ENCODE data around the gene CACNB3. TPM values are rescaled to one million over a fixed set of nuclear protein-coding genes. Genes with fewer than 3 reads are reported as not detected.

The CACNB3 gene
- total and polyA plus RNA-seq, 2 of the 8 experiments (the other 6 are each of a cell fraction or from before 2014, with no cell fraction given) = 12.5 to 16.0 TPM

GRCh38 chr12:48822711-48823110, 4.4 kb downstream of the CACNB3 start:
- H3K4me2 ChIP-seq (ENCODE audit: insufficient read depth in 1 of 2, low read depth in 2 of 2, low read length in 2 of 2) = no peak overlapping the region
- ChIA-PET CTCF (ENCODE audit: partially characterized antibody) (interaction anchor here (1.1 to 10.1 kb wide), 4 partner anchors 6 to 80 kb away, joined by 3 to 121 read pairs (median 6); partner anchors contain the start of gene CACNB3), POLR2A (ENCODE audit: partially characterized antibody) (interaction anchor here (0.6 to 7.6 kb wide), 7 partner anchors 9 to 42 kb away, joined by 3 to 47 read pairs (median 4); partner anchors contain the start of gene RND1)
- H2AFZ ChIP-seq (ENCODE audit: low read length) = no peak overlapping the region
- peaks cover 0 to 7% (median 1%) of the 10 kb centered on the region in 4 experiments; a peak in 3 of 8 replicates for H3K36me3 ChIP-seq (ENCODE audit: control insufficient read depth in 2 of 4, insufficient read depth in 4 of 4, low read length in 3 of 4)
- no peaks in the 10 kb centered on the region for H3K79me2 ChIP-seq (ENCODE audit: control insufficient read depth in 1 of 2, insufficient read depth in 2 of 2, low read length in 2 of 2)
- no peak overlapping the region for H2AK5ac ChIP-seq (ENCODE audit: low read depth, low read length)
- no peak overlapping the region for H3K14ac ChIP-seq (ENCODE audit: insufficient read length)
- H3K27ac ChIP-seq (ENCODE audit: low read depth, low read length) = no peak overlapping the region
- peaks cover 0 to 15% (median 11%) of the 10 kb centered on the region in 4 experiments; a peak in 6 of 7 replicates for H3K4me1 ChIP-seq (replicated peaks in 1 of 4; ENCODE audit: control insufficient read depth in 3 of 4, insufficient read depth in 4 of 4, low read length in 3 of 4)
- no peak overlapping the region for H2BK12ac ChIP-seq (ENCODE audit: low read depth, low read length)
- peaks cover 3 to 17% (median 11%) of the 10 kb centered on the region in 4 experiments for H3K27me3 ChIP-seq (replicated peaks in 1 of 4; ENCODE audit: control insufficient read depth in 3 of 4, extremely low read depth in 1 of 4, insufficient read depth in 3 of 4, low read length in 3 of 4)
- no peak overlapping the region for H4K91ac ChIP-seq (replicated peaks; ENCODE audit: insufficient read length, low read length)
- no peak for FAIRE-seq
- H4K8ac ChIP-seq (ENCODE audit: extremely low read depth, insufficient read depth, low read length) = no peak overlapping the region
- no peak overlapping the region for H4K5ac ChIP-seq (ENCODE audit: insufficient read length, low read depth, low read length)
- no peak overlapping the region for H3K9ac ChIP-seq (replicated peaks in 1 of 4; ENCODE audit: extremely low read depth in 1 of 4, low read depth in 3 of 4, low read length in 3 of 4)
- no peak overlapping the region for H2BK120ac ChIP-seq (replicated peaks; ENCODE audit: low read depth, low read length)
- H4K20me1 ChIP-seq (replicated peaks in 1 of 2; ENCODE audit: control insufficient read depth in 1 of 2, insufficient read depth in 2 of 2, low read length in 2 of 2) = peaks cover 0 to 3% of the 10 kb centered on the region in 2 experiments
- 86% methylated on average over 2 of the region's 2 CpGs; no CpG with 5 or more reads in 1 of the 2 experiments for WGBS, 2 experiments (ENCODE audit: extremely low coverage in 1 of 2, insufficient coverage in 1 of 2, insufficient read length in 1 of 2, insufficient replicate concordance in 2 of 2, low coverage in 1 of 2, low lambda C conversion rate in 2 of 2, missing lambda C conversion rate in 1 of 2)
- no peak overlapping the region for H2BK5ac ChIP-seq (ENCODE audit: low read depth, low read length)
- TF ChIP-seq TBP (IDR thresholded peaks at IDR 0.05; ENCODE audit: low read depth, low read length) (no peak), GTF2F1 (IDR thresholded peaks at IDR 0.05; ENCODE audit: borderline replicate concordance, low read depth, low read length) (no peak), SIRT6 (IDR thresholded peaks at IDR 0.05; ENCODE audit: low read length) (no peak), EZH2 (IDR thresholded peaks at IDR 0.05; ENCODE audit: low read depth, low read length, severe bottlenecking) (no peak), SAP30 (IDR thresholded peaks at IDR 0.05; ENCODE audit: insufficient read depth, insufficient replicate concordance, low read length) (no peak), CHD1 (IDR thresholded peaks at IDR 0.05; ENCODE audit: low read depth, low read length) (no peak)
- TF ChIP-seq, protein P1, sequence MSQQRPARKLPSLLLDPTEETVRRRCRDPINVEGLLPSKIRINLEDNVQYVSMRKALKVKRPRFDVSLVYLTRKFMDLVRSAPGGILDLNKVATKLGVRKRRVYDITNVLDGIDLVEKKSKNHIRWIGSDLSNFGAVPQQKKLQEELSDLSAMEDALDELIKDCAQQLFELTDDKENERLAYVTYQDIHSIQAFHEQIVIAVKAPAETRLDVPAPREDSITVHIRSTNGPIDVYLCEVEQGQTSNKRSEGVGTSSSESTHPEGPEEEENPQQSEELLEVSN (IDR thresholded peaks at IDR 0.05) = no peak
- H2BK15ac ChIP-seq (ENCODE audit: low read length) = no peak overlapping the region
- no peaks in the 10 kb centered on the region for H3K9me3 ChIP-seq (ENCODE audit: insufficient read depth in 2 of 2, low read depth in 1 of 2, low read length in 1 of 2)
- peaks cover 13% of the 10 kb centered on the region for H3K23me2 ChIP-seq (ENCODE audit: low read depth, low read length)
- H3K18ac ChIP-seq (ENCODE audit: extremely low read depth, low read length) = no peak overlapping the region
- no peak overlapping the region for H3K4me3 ChIP-seq (ENCODE audit: extremely low read depth in 1 of 4, insufficient read depth in 2 of 4, low read depth in 3 of 4, low read length in 4 of 4)
- no peaks in the 10 kb centered on the region for H3K79me1 ChIP-seq (ENCODE audit: low read depth, low read length)
- H3K4ac ChIP-seq (replicated peaks; ENCODE audit: insufficient read length, low read depth, low read length) = no peak overlapping the region
- H3K56ac ChIP-seq (replicated peaks; ENCODE audit: insufficient read length, low read depth, low read length) = no peak overlapping the region
- no peak overlapping the region for H3K23ac ChIP-seq (ENCODE audit: insufficient read length)
- H2BK20ac ChIP-seq (ENCODE audit: low read length) = no peak overlapping the region
- DNase-seq (ENCODE audit: low read depth in 1 of 2, low spot score in 2 of 2) = no peak

All from H1 (cell line).